Measurements from ENCODE around the gene RFX4. TPM values are rescaled to one million over a fixed set of nuclear protein-coding genes. Genes with fewer than 3 reads are reported as not detected.

The RFX4 gene
- not detected in 2 replicates for total RNA-seq

GRCh38 chr12:106582641-106583230, at the start of gene RFX4:
Gene RFX4, plus strand, starts transcription at chr12:106583004. Its CDS starts 317 bp downstream, at chr12:106583321.
- no peak for DNase-seq

- DNase-seq: no peak
Measured at GRCh38 chr12:106541201-106541600, 41.6 kb upstream of the RFX4 start.

GRCh38 chr12:106551410-106551809, 31.4 kb upstream of the RFX4 start:
- no peak for DNase-seq

GRCh38 chr12:106552228-106552627, 30.6 kb upstream of the RFX4 start:
- DNase-seq: no peak

GRCh38 chr12:106564678-106565329, 18.0 kb upstream of the RFX4 start:
- no peak for DNase-seq

- DNase-seq: no peak
Measured at GRCh38 chr12:106566771-106567170, 16.0 kb upstream of the RFX4 start.

GRCh38 chr12:106573239-106573638, 9.6 kb upstream of the RFX4 start:
- DNase-seq: no peak

- DNase-seq: no peak
Measured at GRCh38 chr12:106576848-106577247, 6.0 kb upstream of the RFX4 start.

GRCh38 chr12:106580671-106581508, 1.9 kb upstream of the RFX4 start:
- DNase-seq: no peak

- DNase-seq: peak; percentile 38
Measured at GRCh38 chr12:106581543-106582248, 1.1 kb upstream of the RFX4 start.

GRCh38 chr12:106582249-106582591, 584 bp upstream of the RFX4 start:
- no peak for DNase-seq

- peak; percentile 32 for DNase-seq
Measured at GRCh38 chr12:106583242-106584103, 669 bp downstream of the RFX4 start.

GRCh38 chr12:106584104-106585064, 1.6 kb downstream of the RFX4 start:
- peak; percentile 17 for DNase-seq

GRCh38 chr12:106585105-106585520, 2.3 kb downstream of the RFX4 start:
- peak; percentile 4 for DNase-seq

GRCh38 chr12:106585521-106586277, 2.9 kb downstream of the RFX4 start:
- DNase-seq: peak; percentile 10

GRCh38 chr12:106586278-106586802, 3.5 kb downstream of the RFX4 start:
- no peak for DNase-seq

GRCh38 chr12:106586803-106587684, 4.2 kb downstream of the RFX4 start:
- DNase-seq: peak; percentile 7

GRCh38 chr12:106588771-106589170, 6.0 kb downstream of the RFX4 start:
- no peak for DNase-seq

GRCh38 chr12:106590601-106591000, 7.8 kb downstream of the RFX4 start:
- DNase-seq: no peak

Measured in dermis blood vessel endothelial cell (primary cell).